OCI-LY3 (cell line): ENCODE measurements around the gene SYNE1.

ENCODE experiments used
- CTCF ChIP-seq: fragments of 200-600, 300-600 bp; sonication (generic); IDR thresholded peaks from 2 replicates; pipeline ENCODE4 v1.5.1; 2014; ENCODE audit warnings: antibody characterized with exemption, low read length, low read depth
- EZH2phosphoT487 ChIP-seq: fragments of 200-600 bp; shearing (Covaris generic); IDR thresholded peaks from 2 replicates; pipeline ENCODE4 v1.6.1; 2018; ENCODE audit warnings: antibody characterized with exemption, mixed run types, low read depth

DNA sequence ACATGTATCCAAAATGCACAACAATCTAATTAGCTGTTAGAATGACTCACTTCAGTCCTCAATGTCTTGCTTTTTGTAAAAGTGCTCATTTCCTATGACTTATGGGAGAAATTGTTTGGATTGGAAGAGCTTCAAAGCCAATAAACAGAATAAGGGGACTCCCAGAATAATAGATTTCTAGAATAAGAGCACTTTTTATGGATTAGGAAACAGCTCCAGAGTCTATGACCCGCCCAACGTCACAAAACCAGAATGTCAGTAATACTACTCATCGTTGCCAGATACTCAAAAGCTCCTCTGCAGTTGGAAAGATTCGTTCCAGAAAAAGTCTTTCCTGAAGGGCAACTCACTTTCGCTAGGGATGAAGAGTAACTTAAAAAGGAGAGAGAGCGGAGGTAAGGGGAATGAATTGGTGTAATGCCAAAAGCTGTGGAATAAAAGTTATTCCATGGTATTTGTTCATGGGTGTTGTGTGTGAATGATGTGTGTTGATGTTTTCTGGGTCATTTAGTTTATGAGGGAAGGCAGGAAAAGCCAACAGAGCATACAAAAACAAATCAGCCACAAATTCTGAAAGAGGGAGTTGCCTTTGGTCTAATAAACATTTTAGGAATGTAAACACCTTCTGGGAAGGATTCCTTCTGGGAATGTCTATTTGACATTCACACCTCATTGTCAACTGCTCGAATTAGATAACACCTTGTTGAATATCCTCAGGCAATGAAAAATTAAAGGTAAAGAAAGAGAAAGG lies 64.6 kb downstream of the SYNE1 start:
- TF ChIP-seq CTCF (no peak), EZH2phosphoT487 (no peak)
